ENCODE measurements around the gene RBM19. TPM values are rescaled to one million over a fixed set of nuclear protein-coding genes. Genes with fewer than 3 reads are reported as not detected.

Gene RBM19
- total and polyA plus RNA-seq, 9 donors: 11.6 to 44.0 (median 33.9) TPM

DNA sequence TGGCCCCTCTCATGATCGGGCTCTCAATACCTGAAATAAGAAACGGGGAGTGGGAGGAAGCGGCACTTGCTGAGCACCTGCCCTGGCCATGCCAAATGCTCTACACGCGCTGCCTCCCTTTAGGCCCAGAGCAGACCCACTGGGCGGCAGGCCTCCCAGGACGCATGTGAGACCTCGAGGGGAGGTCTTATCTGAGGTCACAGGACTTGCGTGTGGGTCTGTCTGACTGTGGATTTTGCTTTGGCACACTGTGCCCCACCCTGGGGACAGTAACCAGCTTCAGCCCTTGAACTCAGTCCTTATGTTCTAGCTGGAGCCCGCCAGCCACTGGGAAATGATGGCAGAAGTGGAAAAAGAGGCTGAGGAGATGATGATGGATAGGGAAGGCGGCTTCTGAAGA is 91.8 kb downstream of the RBM19 start:
- H3K36me3 ChIP-seq: no peaks in the 10 kb centered on the region
- no peak overlapping the region for H3K4me3 ChIP-seq
- H3K27me3 ChIP-seq: no peaks in the 10 kb centered on the region
- WGBS, 3 donors: 97 to 98% (median 97%) methylated on average over 11 of the region's 11 CpGs
- H3K9me3 ChIP-seq: no peaks in the 10 kb centered on the region
- DNase-seq: no peak
- intact Hi-C loops (cut with DNase I): no loop called here
- H3K27ac ChIP-seq: no peak overlapping the region
- TF ChIP-seq POLR2A (IDR thresholded peaks at IDR 0.05) (no peak), EP300 (IDR thresholded peaks at IDR 0.05) (no peak)
- TF ChIP-seq, protein P1, sequence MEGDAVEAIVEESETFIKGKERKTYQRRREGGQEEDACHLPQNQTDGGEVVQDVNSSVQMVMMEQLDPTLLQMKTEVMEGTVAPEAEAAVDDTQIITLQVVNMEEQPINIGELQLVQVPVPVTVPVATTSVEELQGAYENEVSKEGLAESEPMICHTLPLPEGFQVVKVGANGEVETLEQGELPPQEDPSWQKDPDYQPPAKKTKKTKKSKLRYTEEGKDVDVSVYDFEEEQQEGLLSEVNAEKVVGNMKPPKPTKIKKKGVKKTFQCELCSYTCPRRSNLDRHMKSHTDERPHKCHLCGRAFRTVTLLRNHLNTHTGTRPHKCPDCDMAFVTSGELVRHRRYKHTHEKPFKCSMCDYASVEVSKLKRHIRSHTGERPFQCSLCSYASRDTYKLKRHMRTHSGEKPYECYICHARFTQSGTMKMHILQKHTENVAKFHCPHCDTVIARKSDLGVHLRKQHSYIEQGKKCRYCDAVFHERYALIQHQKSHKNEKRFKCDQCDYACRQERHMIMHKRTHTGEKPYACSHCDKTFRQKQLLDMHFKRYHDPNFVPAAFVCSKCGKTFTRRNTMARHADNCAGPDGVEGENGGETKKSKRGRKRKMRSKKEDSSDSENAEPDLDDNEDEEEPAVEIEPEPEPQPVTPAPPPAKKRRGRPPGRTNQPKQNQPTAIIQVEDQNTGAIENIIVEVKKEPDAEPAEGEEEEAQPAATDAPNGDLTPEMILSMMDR (IDR thresholded peaks at IDR 0.05): no peak
- H3K4me1 ChIP-seq (ENCODE audit: insufficient read depth): no peaks in the 10 kb centered on the region

DNA sequence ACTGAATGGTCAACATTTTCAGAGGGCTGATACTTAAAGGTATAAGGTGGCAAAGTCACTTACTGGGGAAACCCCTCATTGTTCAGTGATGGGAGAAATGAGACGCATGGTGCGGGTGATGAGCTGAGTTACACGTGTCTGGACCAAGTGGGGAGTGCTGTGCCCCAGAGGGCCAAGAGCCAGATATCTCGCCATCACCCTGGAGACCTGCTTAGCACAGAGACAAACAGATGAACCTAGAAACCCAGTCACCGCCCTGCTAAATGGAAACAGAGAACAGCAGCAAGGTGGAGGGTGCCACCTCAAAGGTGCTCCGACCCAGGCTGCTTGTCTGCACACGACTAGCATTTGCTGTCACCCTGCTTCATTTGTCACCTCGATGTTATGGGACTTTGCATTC is 92.4 kb downstream of the RBM19 start:
- TF ChIP-seq POLR2A (IDR thresholded peaks at IDR 0.05) (no peak), EP300 (IDR thresholded peaks at IDR 0.05) (no peak)
- TF ChIP-seq, protein P1 (IDR thresholded peaks at IDR 0.05): no peak
- no peaks in the 10 kb centered on the region for H3K4me1 ChIP-seq (ENCODE audit: insufficient read depth)
- DNase-seq: no peak
- H3K4me3 ChIP-seq: no peak overlapping the region
- 94 to 96% (median 95%) methylated on average over 8 of the region's 8 CpGs for WGBS, 3 donors
- no peaks in the 10 kb centered on the region for H3K27me3 ChIP-seq
- intact Hi-C loops (cut with DNase I): no loop called here
- H3K36me3 ChIP-seq: no peaks in the 10 kb centered on the region
- no peaks in the 10 kb centered on the region for H3K9me3 ChIP-seq
- no peak overlapping the region for H3K27ac ChIP-seq

DNA sequence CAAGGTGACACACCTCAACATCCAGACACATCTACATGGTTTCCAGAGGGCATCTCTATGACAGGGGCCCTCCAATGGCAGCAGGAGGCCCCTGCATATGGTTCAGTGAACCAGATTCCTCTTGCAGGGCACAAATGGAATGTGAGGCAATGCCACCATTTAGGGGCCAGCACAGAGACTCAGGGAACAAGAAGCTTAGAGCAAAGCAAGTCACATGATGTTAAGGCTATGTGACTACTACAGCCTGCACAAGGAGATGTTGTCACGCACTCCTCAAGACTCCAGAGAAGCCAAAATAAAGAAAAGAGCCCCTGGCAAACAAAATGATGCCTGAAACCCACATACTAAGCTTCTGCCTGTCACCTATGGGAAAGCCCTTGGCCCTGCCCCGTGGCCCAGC is 95.2 kb downstream of the RBM19 start:
- no peak overlapping the region for H3K4me3 ChIP-seq
- DNase-seq: no peak
- no peaks in the 10 kb centered on the region for H3K36me3 ChIP-seq
- H3K27ac ChIP-seq: no peak overlapping the region
- 80 to 96% (median 89%) methylated on average over 2 of the region's 2 CpGs for WGBS, 3 donors
- TF ChIP-seq EP300 (IDR thresholded peaks at IDR 0.05): no peak
- TF ChIP-seq, protein P1 (IDR thresholded peaks at IDR 0.05): no peak
- TF ChIP-seq POLR2A (IDR thresholded peaks at IDR 0.05): no peak
- H3K4me1 ChIP-seq (ENCODE audit: insufficient read depth): no peaks in the 10 kb centered on the region
- no peaks in the 10 kb centered on the region for H3K27me3 ChIP-seq
- intact Hi-C loops (cut with DNase I): no loop called here
- H3K9me3 ChIP-seq: no peaks in the 10 kb centered on the region

DNA sequence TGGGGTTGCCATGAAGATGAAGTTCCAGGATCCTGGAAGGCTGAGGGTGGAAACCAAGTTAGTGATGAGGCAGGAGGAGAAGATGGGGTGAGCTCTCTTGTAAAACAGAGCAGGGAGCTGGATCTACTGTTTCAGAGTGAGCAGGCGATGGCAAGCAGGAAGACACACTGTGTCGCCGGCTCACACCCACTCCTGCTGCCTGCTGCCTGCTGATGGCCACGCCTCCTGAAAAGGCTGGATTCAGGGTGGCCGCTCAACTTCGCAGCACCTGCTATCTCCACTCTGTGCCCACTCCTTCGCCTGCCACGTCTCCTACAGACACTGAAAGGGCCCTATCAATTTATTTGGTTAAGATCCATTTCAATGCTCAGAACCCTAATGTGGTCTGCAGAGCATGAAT is 96.1 kb downstream of the RBM19 start:
- Histone ChIP-seq H3K27me3 (no peaks in the 10 kb centered on the region), H3K9me3 (no peaks in the 10 kb centered on the region), H3K27ac (no peak overlapping the region), H3K36me3 (no peaks in the 10 kb centered on the region), H3K4me3 (no peak overlapping the region), H3K4me1 (ENCODE audit: insufficient read depth) (no peaks in the 10 kb centered on the region)
- intact Hi-C loops (cut with DNase I): no loop called here
- no peak for TF ChIP-seq POLR2A (IDR thresholded peaks at IDR 0.05)
- TF ChIP-seq, protein P1 (IDR thresholded peaks at IDR 0.05): no peak
- TF ChIP-seq EP300 (IDR thresholded peaks at IDR 0.05): no peak
- no peak for DNase-seq
- 88 to 95% (median 91%) methylated on average over 8 of the region's 8 CpGs for WGBS, 3 donors

DNA sequence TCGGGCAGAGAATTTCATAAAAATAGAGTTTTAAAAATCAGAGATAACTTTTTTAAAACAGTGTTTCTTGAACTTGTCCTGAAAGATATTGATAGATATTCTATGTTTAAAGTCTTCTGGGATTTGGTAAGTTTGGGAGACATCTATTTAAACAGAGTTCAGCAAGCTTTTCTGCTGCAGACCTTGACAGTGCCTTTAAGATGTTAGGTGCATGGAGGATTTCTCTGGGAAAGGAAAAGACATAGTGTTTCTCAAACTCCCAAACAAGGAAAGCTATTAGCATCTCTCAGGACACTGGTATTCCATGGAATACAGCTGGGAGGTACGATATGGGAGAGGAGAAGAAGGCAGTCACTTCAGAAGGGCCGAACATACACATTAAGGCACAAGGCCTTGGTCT is 97.8 kb downstream of the RBM19 start:
- Histone ChIP-seq H3K27me3 (no peaks in the 10 kb centered on the region), H3K4me1 (ENCODE audit: insufficient read depth) (no peaks in the 10 kb centered on the region), H3K9me3 (no peaks in the 10 kb centered on the region), H3K36me3 (no peaks in the 10 kb centered on the region), H3K27ac (no peak overlapping the region), H3K4me3 (no peak overlapping the region)
- WGBS, 3 donors: 96 to 97% (median 96%) methylated on average over 3 of the region's 3 CpGs
- no peak for DNase-seq
- TF ChIP-seq, protein P1 (IDR thresholded peaks at IDR 0.05): no peak
- TF ChIP-seq POLR2A (IDR thresholded peaks at IDR 0.05) (no peak), EP300 (IDR thresholded peaks at IDR 0.05) (no peak)
- intact Hi-C loops (cut with DNase I): no loop called here
